Stomach (tissue), 9 donors: ENCODE measurements around the gene TOB2. TPM values are rescaled to one million over a fixed set of nuclear protein-coding genes. Genes with fewer than 3 reads are reported as not detected.
A peak's percentile ranks its signal among the peaks of the same experiment; 100 is the strongest.

Source experiments
- DNase-seq, 2 donors: peaks; one replicate each; pipeline versions ENCODE4 v3.0.0 to v3.0.0-alpha.2; 2013 to 2019
- H3K27ac ChIP-seq, 5 donors: fragments of 200-600 bp in 4 of 5; sonication (generic) in 4 of 5; one replicate each; pipeline ENCODE4 v1.5.1; 2013 to 2019; ENCODE audit warnings: mild to moderate bottlenecking in 1 of 5, moderate library complexity in 1 of 5
- H3K27me3 ChIP-seq, 3 donors: fragments of 200-600 bp; sonication (generic); one replicate each; pipeline ENCODE4 v1.5.1; 2017 to 2019; ENCODE audit warnings: mixed run types in 1 of 3
- H3K36me3 ChIP-seq, 4 donors: fragments of 200-600 bp; sonication (generic); 1 replicate in 3 of 4; 2 replicates in 1 of 4; pipeline ENCODE4 v1.5.1; 2016 to 2019
- H3K4me1 ChIP-seq, 4 donors: fragments of 200-600 bp; sonication (generic); one replicate each; pipeline ENCODE4 v1.5.1; 2016 to 2019
- H3K4me3 ChIP-seq, 4 donors: fragments of 200-600 bp; sonication (generic) in 3 of 4; one replicate each; pipeline ENCODE4 v1.5.1; 2016 to 2019; ENCODE audit warnings: mild to moderate bottlenecking in 1 of 4
- H3K9me3 ChIP-seq, 4 donors: fragments of 200-600 bp; sonication (generic); one replicate each; pipeline ENCODE4 v1.5.1; 2016 to 2019
- CTCF ChIP-seq, 7 experiments: fragments of 450-650 bp in 4 of 7; fragments of 200-600 bp in 3 of 7; sonication (generic) in 3 of 7; IDR thresholded peaks; one replicate each; pipeline ENCODE4 v1.5.1; 2016 to 2019; ENCODE audit warnings: antibody characterized with exemption in 7 of 7, control low read depth in 2 of 7, mild to moderate bottlenecking in 1 of 7
- EP300 ChIP-seq: sonication (generic); formaldehyde crosslinking; IDR thresholded peaks from one replicate; pipeline ENCODE4 v1.6.1; 2017; ENCODE audit warnings: antibody characterized with exemption
- POLR2A ChIP-seq, 4 donors: fragments of 450-650 bp; IDR thresholded peaks; one replicate each; pipeline ENCODE4 v1.6.1; 2016; ENCODE audit warnings: antibody characterized with exemption in 4 of 4, control low read depth in 2 of 4, mild to moderate bottlenecking in 1 of 4, moderate library complexity in 1 of 4
- POLR2AphosphoS5 ChIP-seq, 3 donors: sonication (generic); formaldehyde crosslinking; IDR thresholded peaks; one replicate each; pipeline ENCODE4 v1.6.1; 2016; ENCODE audit warnings: antibody characterized with exemption in 3 of 3
- WGBS, 5 donors: extraction: QIAGEN DNeasy Blood & Tissue Kit in 3 of 5; methylation state at CpG; one replicate each; pipeline versions ENCODE4 v1.1.5 to v1.1.7; 2013 to 2018; 5-methylcytosine and 5-hydroxymethylcytosine counted together
- intact Hi-C: fragments of 100-400 bp; cut with DNase I; formaldehyde crosslinking; loops from one replicate; pipeline ENCODE4 v1.15.1; 2023; ENCODE audit warnings: low total_unique reads
- polyA plus RNA-seq, 3 donors: library from polyadenylated mRNA; stranded (reverse); fragments of 200-250 nt; gene quantifications; one replicate each; pipeline ENCODE4 v1.2.3, GENCODE V29; 2013
- total RNA-seq, 5 donors: library from RNA; depleted of rRNA; stranded (reverse); fragments of >200 nt; gene quantifications; one replicate each; pipeline versions ENCODE4 v1.1.0 to v1.2.3, GENCODE V29; 2014 to 2016
- donor health status: healthy with polysubstance abuse.
- donor health status: Bipolar disorder and iron deficiency.
- donor health status: healthy.

Gene TOB2
- total and polyA plus RNA-seq, 8 donors, result 11.0 to 42.4 (median 24.5) TPM

- WGBS, 5 donors, result 79 to 91% (median 82%) methylated on average over 7 of the region's 7 CpGs
- H3K36me3 ChIP-seq, result peaks cover 47 to 58% (median 58%) of the 10 kb centered on the region in 4 donors
- no peak for DNase-seq
- intact Hi-C loops, result loop anchor here (10.0 kb wide), 1 partner anchor 57 kb away; no protein-coding TSS in a partner anchor
- no peak overlapping the region for H3K4me3 ChIP-seq
- no peak for TF ChIP-seq EP300
- no peak for TF ChIP-seq POLR2A (IDR thresholded peaks at IDR 0.05)
- TF ChIP-seq POLR2AphosphoS5 (IDR thresholded peaks at IDR 0.05), result no peak
- no peak for TF ChIP-seq CTCF (IDR thresholded peaks at IDR 0.05)
- H3K4me1 ChIP-seq, result peaks cover 0 to 5% (median 2%) of the 10 kb centered on the region in 4 donors
- H3K27ac ChIP-seq, result peak overlapping the region in 1 of 5 donors; percentile 10
- no peaks in the 10 kb centered on the region for H3K27me3 ChIP-seq
- H3K9me3 ChIP-seq, result no peaks in the 10 kb centered on the region
Observed at GRCh38 chr22:41458161-41458728, 11.6 kb upstream of the TOB2 start.

GRCh38 chr22:41448189-41448808, 1.7 kb upstream of the TOB2 start:
- WGBS, 5 donors, result 0% methylated on average over 25 to 28 of the region's 28 CpGs
- TF ChIP-seq EP300, result peak; percentile 90
- peak in 2 of 4 donors; percentile 86 to 89 for TF ChIP-seq POLR2A (IDR thresholded peaks at IDR 0.05)
- TF ChIP-seq CTCF (IDR thresholded peaks at IDR 0.05), result no peak
- peak; percentile 88 to 91 (median 89) for TF ChIP-seq POLR2AphosphoS5 (IDR thresholded peaks at IDR 0.05)
- intact Hi-C loops, result no loop called here
- Histone ChIP-seq H3K4me3 (peak overlapping the region; percentile 93 to 100 (median 95)), H3K27ac (peak overlapping the region; percentile 98 to 100 (median 100)), H3K36me3 (peaks cover 0 to 1% (median under 1%) of the 10 kb centered on the region in 4 donors), H3K9me3 (no peaks in the 10 kb centered on the region), H3K4me1 (peaks cover 1 to 20% (median 17%) of the 10 kb centered on the region in 4 donors), H3K27me3 (no peaks in the 10 kb centered on the region)
- DNase-seq, result peak; percentile 96 to 99

DNA sequence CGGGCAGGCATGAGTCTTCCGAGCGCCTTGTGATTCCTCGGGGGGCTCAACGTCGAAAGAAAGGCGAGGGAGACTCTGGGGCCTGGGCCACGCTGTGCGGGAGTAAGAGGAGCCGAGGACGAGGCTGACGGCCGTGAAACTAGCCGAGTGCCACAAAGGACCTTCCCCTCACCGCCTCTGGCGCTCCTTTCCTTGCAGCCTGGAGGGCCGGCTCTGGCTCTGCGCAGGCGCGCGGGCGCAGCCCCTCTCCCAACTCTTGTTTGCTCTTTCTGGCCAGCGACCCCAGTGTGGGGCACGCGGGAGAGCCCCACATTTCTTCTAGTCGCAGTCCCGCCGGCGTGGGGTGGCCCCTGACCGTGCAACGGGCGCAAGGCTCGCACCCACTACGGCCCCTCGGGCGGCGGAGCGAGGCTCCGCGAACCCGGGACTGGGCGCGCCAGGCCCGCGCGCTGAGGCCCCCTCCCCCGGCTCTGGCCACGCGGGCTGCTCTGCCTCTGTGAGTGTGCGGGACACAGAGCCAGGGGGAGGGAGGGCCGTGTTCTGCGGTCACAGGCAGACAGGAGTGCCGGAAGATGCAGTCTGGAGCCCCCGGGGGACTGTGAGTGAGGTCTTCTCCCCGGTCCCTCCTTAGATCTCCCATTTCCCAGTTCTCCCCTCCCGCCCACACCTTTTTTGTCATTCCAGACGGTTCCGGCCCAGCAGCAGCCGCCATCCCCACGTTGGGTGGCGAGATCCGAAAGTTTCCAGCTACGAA, 1.0 kb upstream of the TOB2 start:
- DNase-seq, result peak; percentile 74 to 90
- Histone ChIP-seq H3K27me3 (no peaks in the 10 kb centered on the region), H3K36me3 (peaks cover 0 to 8% (median 7%) of the 10 kb centered on the region in 4 donors), H3K27ac (peak overlapping the region; percentile 98 to 100 (median 100)), H3K4me3 (peak overlapping the region; percentile 93 to 100 (median 95)), H3K4me1 (peaks cover 8 to 27% (median 23%) of the 10 kb centered on the region in 4 donors), H3K9me3 (no peaks in the 10 kb centered on the region)
- WGBS, 5 donors, result 0 to 1% (median 0%) methylated on average over 37 to 63 of the region's 63 CpGs
- intact Hi-C loops, result no loop called here
- TF ChIP-seq EP300 (no peak), CTCF (IDR thresholded peaks at IDR 0.05) (no peak), POLR2A (IDR thresholded peaks at IDR 0.05) (peak in 1 of 4 donors; percentile 57), POLR2AphosphoS5 (IDR thresholded peaks at IDR 0.05) (peak in 2 of 3 donors; percentile 73 to 81)

DNA sequence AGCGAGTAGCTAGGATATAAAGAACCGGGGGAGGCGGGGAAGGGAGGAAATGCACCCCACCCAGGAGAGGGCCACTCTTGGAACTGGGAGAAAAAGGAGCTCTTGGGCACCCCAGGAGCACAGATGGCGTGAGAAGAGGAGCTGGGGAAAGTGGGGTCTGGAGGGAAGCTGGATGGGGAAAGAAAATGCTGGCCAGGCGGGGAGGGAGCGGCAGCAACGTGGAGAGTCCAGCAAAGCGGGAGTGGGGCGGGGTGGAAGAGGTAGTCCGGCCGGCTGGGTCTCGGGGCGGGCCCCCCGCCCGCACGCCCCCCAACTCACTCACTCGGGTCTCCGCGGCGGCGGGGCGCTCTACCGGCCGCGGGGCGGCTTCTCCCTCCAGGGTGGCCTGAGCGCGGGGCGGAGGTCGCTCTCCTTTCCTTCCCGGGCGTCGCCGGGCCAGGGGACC, 522 bp downstream of the TOB2 start:
- intact Hi-C loops, result no loop called here
- peak overlapping the region; percentile 93 to 100 (median 95) for H3K4me3 ChIP-seq
- peak; percentile 34 to 65 for DNase-seq
- WGBS, 5 donors, result 0 to 2% (median 1%) methylated on average over 13 to 34 of the region's 34 CpGs
- H3K27ac ChIP-seq, result peak overlapping the region; percentile 98 to 100 (median 100)
- H3K9me3 ChIP-seq, result no peaks in the 10 kb centered on the region
- no peaks in the 10 kb centered on the region for H3K27me3 ChIP-seq
- H3K36me3 ChIP-seq, result peaks cover under 1 to 19% (median 15%) of the 10 kb centered on the region in 4 donors
- peaks cover 13 to 42% (median 39%) of the 10 kb centered on the region in 4 donors for H3K4me1 ChIP-seq
- no peak for TF ChIP-seq EP300
